Activated CD8-positive, alpha-beta memory T cell treated with anti-CD3 and anti-CD28 coated beads for 4 hours (primary cell): ENCODE data around the gene CD14.
"Not testable (repeated sequence)": the region's sequence is repeated elsewhere in the genome, so short reads cannot be mapped to it uniquely, and the experiment has no call there.

ENCODE experiments used
- DNase-seq, 2 donors: peaks; one replicate each; pipeline ENCODE4 v3.0.0-alpha.2; 2020; ENCODE audit warnings: low read depth in 2 of 2

The CD14 gene

DNA sequence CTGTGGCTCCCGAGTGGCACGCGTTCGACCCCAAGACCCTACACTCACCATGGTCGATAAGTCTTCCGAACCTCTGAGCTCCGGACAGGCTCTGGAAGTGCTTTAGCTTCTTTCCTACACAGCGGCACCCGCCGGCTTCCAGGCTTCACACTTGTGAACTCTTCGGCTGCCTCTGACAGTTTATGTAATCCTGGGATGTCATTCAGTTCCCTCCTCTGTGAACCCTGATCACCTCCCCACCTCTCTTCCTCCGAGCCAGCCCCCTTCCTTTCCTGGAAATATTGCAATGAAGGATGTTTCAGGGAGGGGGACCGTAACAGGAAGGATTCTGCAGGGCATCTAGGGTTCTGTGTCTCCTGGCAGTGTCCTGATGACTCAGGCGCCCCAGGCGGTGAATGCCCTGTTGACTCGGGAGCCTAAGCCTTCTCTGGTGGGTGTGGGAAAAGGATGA, at the start of gene CD14:
Gene CD14 (minus strand): TSS at position 155 of the 451 bp plus-strand sequence. CDS start 104 bp downstream, at position 51.
- no peak for DNase-seq

DNA sequence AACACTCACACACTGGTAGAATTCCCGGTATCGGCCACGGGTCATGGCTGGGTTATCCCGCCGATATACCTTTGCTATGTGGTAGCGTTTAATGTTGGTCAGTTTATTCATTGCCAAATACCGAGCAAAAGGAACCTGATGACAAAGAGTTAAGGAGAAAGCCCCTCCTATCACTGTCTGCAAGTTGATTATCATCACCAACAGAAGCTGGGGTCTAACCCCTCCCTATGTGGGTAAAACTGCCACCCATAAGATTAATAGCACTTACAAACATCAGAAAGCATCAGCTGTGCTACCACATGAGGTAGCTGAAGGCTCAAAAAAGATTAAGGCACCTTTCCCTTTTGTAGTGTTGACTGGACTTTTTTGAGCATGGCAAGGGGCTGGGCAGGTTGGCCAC, 46.0 kb upstream of the CD14 start:
- DNase-seq: no peak

DNA sequence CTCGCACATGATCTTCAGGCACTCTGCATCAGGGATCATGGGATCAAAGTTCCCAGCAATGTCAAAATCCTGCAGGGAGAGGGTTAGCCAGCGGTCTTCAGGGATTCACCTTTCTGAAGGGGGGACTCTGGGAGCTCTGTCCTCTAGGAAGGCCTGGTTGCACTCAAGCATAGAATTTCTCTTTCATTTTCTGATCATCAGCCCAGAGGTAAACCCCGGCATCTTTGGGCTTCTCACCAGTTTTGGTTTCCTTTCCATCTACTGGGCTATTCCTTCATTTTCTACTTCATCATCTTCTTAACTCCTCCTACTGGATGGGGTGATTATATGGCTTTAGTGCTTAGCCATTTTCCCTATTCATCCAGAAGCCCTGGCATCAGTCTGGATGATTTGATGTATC, 45.0 kb upstream of the CD14 start:
- DNase-seq: no peak

- no peak for DNase-seq
Measured at GRCh38 chr5:140674629-140675028, 41.7 kb upstream of the CD14 start.

- DNase-seq: no peak
Measured at GRCh38 chr5:140674211-140674610, 41.2 kb upstream of the CD14 start.

- no peak for DNase-seq
Measured at GRCh38 chr5:140673187-140673976, 40.4 kb upstream of the CD14 start, which contains the start of gene DND1. TSS of gene DND1 (minus strand) at chr5:140673576. CDS start at chr5:140673542, 34 bp downstream.

DNA sequence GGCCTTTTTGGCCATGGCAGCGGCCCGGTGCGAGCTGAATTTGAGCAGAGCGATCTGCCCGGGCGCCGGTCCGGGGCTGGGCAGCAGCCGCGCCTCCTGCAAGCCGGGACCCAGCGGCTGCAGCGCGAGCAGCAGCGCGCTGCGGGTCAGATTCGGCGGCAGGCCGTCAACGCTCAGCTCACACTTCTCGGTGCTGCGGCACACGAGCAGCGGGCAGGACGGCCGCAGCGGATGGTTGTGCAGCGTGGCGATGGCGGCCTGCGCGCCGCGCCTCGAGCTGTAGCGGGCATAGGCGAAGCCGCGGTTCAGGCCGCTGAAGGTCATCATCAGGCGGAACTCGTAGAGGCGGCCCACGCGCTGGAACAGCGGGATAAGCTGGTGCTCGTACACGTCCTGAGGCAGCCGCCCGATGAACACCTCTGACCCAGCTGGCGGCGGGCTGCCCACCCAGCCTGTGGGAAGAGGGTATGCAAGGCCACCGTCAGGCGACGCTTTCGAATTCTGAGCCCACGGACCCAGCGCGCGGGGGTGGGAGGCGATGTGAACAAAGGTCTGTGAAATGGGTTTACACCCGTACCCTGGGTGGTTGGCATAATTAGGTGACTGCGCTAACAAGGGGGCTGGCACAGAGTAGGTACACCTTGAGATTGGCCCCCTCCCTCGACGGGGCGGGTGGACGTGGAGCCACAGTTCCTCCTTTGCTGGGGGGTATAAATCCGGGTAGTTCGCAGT, 39.6 kb upstream of the CD14 start:
- no peak for DNase-seq

DNA sequence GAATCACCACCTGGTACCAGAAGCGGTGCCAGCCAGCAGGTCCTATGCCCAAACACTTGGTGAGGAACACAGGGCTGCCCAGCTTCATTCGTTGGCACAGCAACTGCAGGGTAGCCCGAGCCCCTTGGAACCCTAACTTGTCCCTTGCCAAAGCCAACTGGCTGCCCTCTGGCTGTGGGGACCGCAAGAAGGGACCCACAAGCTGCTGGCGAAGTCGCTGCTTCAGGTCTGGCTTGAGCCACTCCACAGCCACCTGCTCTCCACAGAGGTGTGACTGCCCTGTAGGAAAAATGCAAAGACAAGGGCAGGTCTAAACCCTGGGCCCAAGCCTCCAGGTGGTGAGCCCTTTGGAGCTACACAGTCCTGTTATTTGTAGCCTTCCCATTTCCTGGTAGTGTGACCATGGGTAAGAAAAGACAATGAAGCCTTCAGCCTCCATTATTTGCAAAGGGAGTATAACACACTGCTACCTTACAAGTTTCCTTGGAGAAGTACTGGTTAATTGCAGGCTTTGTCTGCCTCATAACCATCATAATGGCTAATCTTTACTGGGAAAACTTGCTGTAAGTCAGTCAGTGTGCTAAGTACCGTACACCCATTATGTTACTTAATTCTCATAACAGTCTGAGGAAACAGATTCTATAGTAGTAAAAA, 38.6 kb upstream of the CD14 start:
- no peak for DNase-seq

DNA sequence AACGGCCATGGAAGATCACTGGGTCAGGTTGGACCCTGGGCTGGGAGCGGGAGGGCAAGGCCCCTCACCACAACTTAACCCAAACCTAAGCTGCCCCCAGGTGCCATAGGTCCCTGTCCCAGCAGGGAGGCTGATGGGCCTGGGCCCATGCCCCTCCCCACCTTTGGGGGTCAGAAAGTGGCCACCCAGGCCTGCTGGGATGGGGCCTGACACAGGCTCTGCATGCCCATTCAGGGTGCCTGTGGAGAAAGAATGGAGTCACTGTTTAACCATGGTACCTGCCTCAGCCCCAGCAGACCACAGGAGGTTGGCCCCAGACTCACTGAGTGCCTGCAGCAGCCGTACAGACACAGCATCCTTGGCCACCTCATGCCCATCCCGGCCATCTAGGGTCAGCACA, 38.1 kb upstream of the CD14 start:
- not testable (repeated sequence) for DNase-seq

GRCh38 chr5:140664359-140665119, 31.6 kb upstream of the CD14 start, which contains the start of gene WDR55:
TSS of gene WDR55 (plus strand) at chr5:140664904. CDS start at chr5:140664913, 9 bp downstream.
- DNase-seq: peak; percentile 93 to 94

- DNase-seq: no peak
Measured at GRCh38 chr5:140664030-140664358, 31.0 kb upstream of the CD14 start.

DNA sequence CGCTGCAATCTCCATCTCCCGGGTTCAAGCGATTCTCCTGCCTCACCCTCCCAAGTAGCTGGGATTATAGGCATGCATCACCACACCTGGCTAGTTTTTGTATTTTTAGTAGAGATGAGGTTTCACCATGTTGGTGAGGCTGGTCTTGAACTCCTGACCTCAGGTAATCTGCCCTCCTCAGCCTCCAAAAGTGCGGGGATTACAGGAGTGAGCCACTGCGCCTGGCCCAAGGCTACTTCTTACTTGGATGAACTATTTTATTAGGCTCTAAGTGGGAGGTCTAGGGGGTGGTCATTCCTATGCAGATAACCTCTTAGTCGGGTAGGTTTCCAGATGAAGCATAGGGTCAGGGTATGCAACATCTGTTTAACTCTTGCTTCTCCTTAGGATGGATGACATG, 27.4 kb upstream of the CD14 start:
- not testable (repeated sequence) for DNase-seq

DNA sequence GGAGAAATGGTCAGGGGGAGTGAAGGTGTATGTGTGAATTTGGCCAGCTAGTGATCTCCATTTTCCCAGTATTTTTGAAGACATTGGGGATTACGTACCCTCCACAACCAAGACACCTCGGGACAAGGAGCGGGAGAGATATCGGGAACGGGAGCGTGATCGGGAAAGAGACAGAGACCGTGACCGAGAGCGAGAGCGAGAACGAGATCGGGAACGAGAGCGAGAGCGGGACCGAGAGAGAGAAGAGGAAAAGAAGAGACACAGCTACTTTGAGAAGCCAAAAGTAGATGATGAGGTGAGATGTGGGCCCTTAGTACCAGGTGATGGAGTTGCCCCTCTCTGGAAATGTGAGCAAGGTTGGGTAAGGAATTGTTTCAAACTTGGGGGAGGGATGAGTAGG, 25.9 kb upstream of the CD14 start:
- DNase-seq: no peak

- no peak for DNase-seq
Measured at GRCh38 chr5:140647042-140647419, 14.1 kb upstream of the CD14 start.

DNA sequence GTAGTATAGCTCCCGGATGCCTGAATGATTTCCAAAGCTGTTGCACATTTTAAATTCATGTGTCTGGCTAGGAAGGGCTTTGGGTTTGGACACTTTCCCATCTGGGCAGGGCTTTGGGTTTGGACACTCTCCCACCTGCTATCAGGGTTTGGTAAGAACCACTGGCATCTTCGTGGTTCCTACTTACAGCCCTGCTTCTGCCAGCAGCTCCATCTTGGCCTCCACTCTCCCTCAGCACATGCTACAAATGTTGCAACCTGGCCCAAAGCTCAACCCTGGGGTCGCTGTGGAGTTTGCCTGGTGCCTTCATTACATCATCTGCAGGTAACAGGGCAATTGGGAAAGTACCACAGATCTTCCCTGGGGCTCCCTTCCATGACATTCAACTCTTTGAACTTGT, 9.7 kb upstream of the CD14 start:
- no peak for DNase-seq

- DNase-seq: no peak
Measured at GRCh38 chr5:140641716-140642115, 8.7 kb upstream of the CD14 start.

DNA sequence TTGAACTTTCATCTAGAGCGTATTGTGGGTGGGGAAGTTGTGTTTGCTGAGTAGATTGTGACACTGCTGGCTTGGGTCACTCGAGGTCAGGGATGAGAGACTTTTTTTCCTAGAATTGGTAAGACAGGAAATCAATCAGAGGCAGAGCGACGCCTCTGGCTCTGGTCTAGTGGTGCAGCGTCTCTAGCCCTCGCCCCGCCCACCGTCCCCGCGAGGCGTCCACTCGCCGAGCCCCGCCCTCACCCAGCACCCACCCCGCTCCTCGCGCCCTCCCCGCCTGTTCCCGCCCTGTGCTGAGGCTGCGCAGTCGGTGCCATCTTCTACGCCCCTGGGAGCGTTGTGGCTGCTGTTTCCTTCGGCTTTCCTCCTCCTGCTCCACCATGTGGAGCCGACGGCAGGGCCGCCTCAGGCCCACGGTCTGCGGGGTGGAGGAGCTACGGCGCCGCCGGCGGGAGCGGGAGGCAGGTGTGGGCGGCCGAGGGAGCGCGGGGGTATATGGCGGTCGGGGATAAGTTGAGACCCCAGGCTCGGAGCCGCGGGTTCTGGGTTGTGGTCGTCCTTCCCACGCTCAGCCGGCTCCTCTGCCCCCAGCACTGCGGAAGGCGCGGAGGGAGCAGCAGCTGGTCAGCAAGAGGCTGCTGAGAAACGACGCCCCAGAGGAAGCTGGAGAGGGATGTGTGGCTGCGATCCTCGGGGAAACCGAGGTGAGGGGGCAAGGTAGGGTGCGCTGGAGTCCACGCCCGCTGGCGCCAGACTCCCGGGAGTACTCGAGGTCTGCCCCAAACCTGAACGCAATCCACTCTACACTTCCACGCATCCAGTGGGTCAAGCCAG, 6.4 kb upstream of the CD14 start, which contains the start of gene TMCO6:
Gene TMCO6 (plus strand): TSS at position 304 of the 834 bp plus-strand sequence. CDS start 77 bp downstream, at position 381.
- peak; percentile 92 to 93 for DNase-seq

DNA sequence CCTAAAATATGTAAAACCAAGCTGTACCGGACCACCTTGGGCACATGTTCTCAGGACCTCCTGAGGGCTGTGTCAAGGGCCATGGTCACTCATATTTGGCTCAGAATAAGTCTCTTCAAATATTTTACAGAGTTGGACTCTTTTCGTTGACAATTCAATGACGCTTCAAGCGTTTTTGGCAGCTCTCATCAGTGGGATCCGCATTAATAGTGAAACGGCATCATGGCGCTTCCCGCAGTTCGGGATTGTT, 5.8 kb upstream of the CD14 start:
- DNase-seq: not testable (repeated sequence)

- DNase-seq: no peak
Measured at GRCh38 chr5:140637371-140638100, 4.6 kb upstream of the CD14 start.
